IMR-90 (cell line): ENCODE results near the gene ANKK1. TPM values are rescaled to one million over a fixed set of nuclear protein-coding genes. Genes with fewer than 3 reads are reported as not detected.

Source experiments
- ATAC-seq: fragments of 200-7000 bp; cut with Tn5 transposase; 2 replicates; pipeline ENCODE4 v1.9.1; 2020; ENCODE audit warnings: low read depth, mild to moderate bottlenecking, moderate library complexity
- BruUV-seq: library from RNA; stranded (reverse); fragments of 400-500 nt; replicated peaks from 2 replicates; lab custom pipeline; 2021; lab: Mats Ljungman, UMichigan
- CTCF ChIA-PET: fragments of 300-600 bp; formaldehyde crosslinking; extraction: SDS; loops from one replicate; lab custom pipeline; 2021; ENCODE audit warnings: antibody characterized with exemption; lab: Yijun Ruan, JAX
- POLR2A ChIA-PET: fragments of 300-600 bp; sonication (Branson Sonifier 250); formaldehyde crosslinking; loops from one replicate; lab custom pipeline; 2022; ENCODE audit warnings: antibody characterized with exemption; ENCODE audit not compliant: unreplicated experiment; lab: Charles Lee
- DNase-seq: peaks from one replicate; pipeline ENCODE4 v3.0.0; 2013
- H2AFZ ChIP-seq: replicated peaks from 2 replicates; pipeline ENCODE3; 2013; ENCODE audit warnings: low read length, mild to moderate bottlenecking; ENCODE audit not compliant: poor library complexity
- H2AK5ac ChIP-seq: 2 replicates; pipeline ENCODE4 v1.6.1; 2013; ENCODE audit warnings: low read depth, low read length, inconsistent platforms
- H2AK9ac ChIP-seq: replicated peaks from 2 replicates; pipeline ENCODE3; 2013; ENCODE audit warnings: mild to moderate bottlenecking, low read depth, low read length, moderate library complexity; ENCODE audit not compliant: poor library complexity
- H2BK120ac ChIP-seq: 2 replicates; pipeline ENCODE4 v1.6.1; 2013; ENCODE audit warnings: low read depth, low read length, inconsistent platforms
- H2BK15ac ChIP-seq: 3 replicates; pipeline ENCODE4 v1.6.1; 2013; ENCODE audit warnings: low read depth, low read length, inconsistent platforms
- H2BK20ac ChIP-seq: 2 replicates; pipeline ENCODE4 v1.6.1; 2013; ENCODE audit warnings: low read depth, mild to moderate bottlenecking, inconsistent platforms, low read length, moderate library complexity
- H2BK5ac ChIP-seq: 2 replicates; pipeline ENCODE4 v1.6.1; 2013; ENCODE audit warnings: mild to moderate bottlenecking, low read depth, low read length, inconsistent platforms; ENCODE audit not compliant: poor library complexity, severe bottlenecking
- H3K14ac ChIP-seq: replicated peaks from 2 replicates; pipeline ENCODE4 v1.6.1; 2013; ENCODE audit warnings: low read depth, low read length, inconsistent platforms
- H3K18ac ChIP-seq: 2 replicates; pipeline ENCODE4 v1.6.1; 2013; ENCODE audit warnings: low read depth, low read length, control low read depth
- H3K23ac ChIP-seq: 2 replicates; pipeline ENCODE4 v1.6.1; 2013; ENCODE audit warnings: low read depth, low read length, inconsistent platforms
- H3K27ac ChIP-seq: 2 replicates; pipeline ENCODE4 v1.5.1; 2013; ENCODE audit warnings: mild to moderate bottlenecking, control low read depth, low read length; ENCODE audit not compliant: insufficient read depth
- H3K27me3 ChIP-seq: 2 replicates; pipeline ENCODE4 v1.6.1; 2013; ENCODE audit warnings: low read length; ENCODE audit not compliant: control insufficient read depth, insufficient read depth
- H3K36me3 ChIP-seq: 2 replicates; pipeline ENCODE4 v1.6.1; 2013; ENCODE audit warnings: low read length, mixed read lengths; ENCODE audit not compliant: control insufficient read depth, insufficient read depth
- H3K4ac ChIP-seq: 2 replicates; pipeline ENCODE4 v1.6.1; 2013; ENCODE audit warnings: low read depth, low read length, inconsistent platforms
- H3K4me1 ChIP-seq: 2 replicates; pipeline ENCODE4 v1.6.1; 2013; ENCODE audit warnings: low read length, mixed read lengths; ENCODE audit not compliant: control insufficient read depth, insufficient read depth
- H3K4me2 ChIP-seq: 2 replicates; pipeline ENCODE4 v1.6.1; 2013; ENCODE audit warnings: low read depth, mild to moderate bottlenecking, control low read depth, low read length, moderate library complexity
- H3K4me3 ChIP-seq: 2 replicates; pipeline ENCODE4 v1.5.1; 2013; ENCODE audit warnings: low read depth, mild to moderate bottlenecking, control low read depth, low read length, moderate library complexity; ENCODE audit not compliant: insufficient read depth
- H3K56ac ChIP-seq: 2 replicates; pipeline ENCODE4 v1.6.1; 2013; ENCODE audit warnings: low read length, inconsistent platforms; ENCODE audit not compliant: insufficient read depth; ENCODE audit errors: extremely low read depth
- H3K79me1 ChIP-seq, 2 experiments: 2 replicates each; pipeline ENCODE4 v1.6.1; 2013; ENCODE audit warnings: low read length in 2 of 2, inconsistent platforms in 1 of 2, low read depth in 1 of 2
- H3K9ac ChIP-seq: 2 replicates; pipeline ENCODE4 v1.6.1; 2013; ENCODE audit warnings: low read depth, low read length, control low read depth
- H3K9me1 ChIP-seq: 2 replicates; pipeline ENCODE4 v1.6.1; 2013; ENCODE audit warnings: low read length, inconsistent platforms; ENCODE audit not compliant: insufficient read depth
- H3K9me3 ChIP-seq: 2 replicates; pipeline ENCODE4 v1.6.1; 2013; ENCODE audit warnings: low read length; ENCODE audit not compliant: control insufficient read depth, insufficient read depth
- H4K20me1 ChIP-seq: 2 replicates; pipeline ENCODE4 v1.6.1; 2013; ENCODE audit warnings: low read length, inconsistent platforms; ENCODE audit not compliant: insufficient read depth
- H4K5ac ChIP-seq: 2 replicates; pipeline ENCODE4 v1.6.1; 2013; ENCODE audit warnings: mild to moderate bottlenecking, low read depth, low read length, control low read depth
- H4K8ac ChIP-seq, 2 experiments: 2 replicates each; pipeline ENCODE4 v1.6.1; 2013; ENCODE audit warnings: low read depth in 2 of 2, low read length in 2 of 2, control low read depth in 1 of 2, inconsistent platforms in 1 of 2
- H4K91ac ChIP-seq: 2 replicates; pipeline ENCODE4 v1.6.1; 2013; ENCODE audit warnings: low read depth, low read length, inconsistent platforms; ENCODE audit not compliant: insufficient read depth
- BHLHE40 ChIP-seq: fragments of 150-350 bp; IDR thresholded peaks from 2 replicates; pipeline ENCODE4 v1.6.1; 2016; ENCODE audit warnings: mild to moderate bottlenecking, low read depth, low read length
- CEBPB ChIP-seq: IDR thresholded peaks from 2 replicates; pipeline ENCODE4 v1.6.1; 2012; ENCODE audit warnings: low read depth, low read length, improper control_type of control experiment
- CHD1 ChIP-seq: IDR thresholded peaks from 2 replicates; pipeline ENCODE4 v1.6.1; 2012; ENCODE audit warnings: low read depth, low read length, improper control_type of control experiment
- FOS ChIP-seq: fragments of 150-350 bp; IDR thresholded peaks from 2 replicates; pipeline ENCODE4 v1.6.1; 2016; ENCODE audit warnings: low read depth, low read length
- MAFK ChIP-seq: IDR thresholded peaks from 2 replicates; pipeline ENCODE4 v1.6.1; 2012; ENCODE audit warnings: low read depth, low read length, improper control_type of control experiment
- MAZ ChIP-seq: IDR thresholded peaks from 2 replicates; pipeline ENCODE4 v1.6.1; 2012; ENCODE audit warnings: low read depth, mild to moderate bottlenecking, low read length, improper control_type of control experiment, moderate library complexity, borderline replicate concordance
- MXI1 ChIP-seq: IDR thresholded peaks from 2 replicates; pipeline ENCODE4 v1.6.1; 2012; ENCODE audit warnings: low read depth, mild to moderate bottlenecking, low read length, moderate library complexity, borderline replicate concordance
- NFE2L2 ChIP-seq: fragments of 150-350 bp; IDR thresholded peaks from 2 replicates; pipeline ENCODE4 v1.6.1; 2016; ENCODE audit warnings: low read depth, mild to moderate bottlenecking, low read length
- POLR2A ChIP-seq: IDR thresholded peaks from 2 replicates; pipeline ENCODE4 v1.6.1; 2012; ENCODE audit warnings: mild to moderate bottlenecking, low read depth, low read length
- RAD21 ChIP-seq: IDR thresholded peaks from 2 replicates; pipeline ENCODE4 v1.6.1; 2012; ENCODE audit warnings: low read length, improper control_type of control experiment
- RCOR1 ChIP-seq: IDR thresholded peaks from 2 replicates; pipeline ENCODE4 v1.6.1; 2012; ENCODE audit warnings: mild to moderate bottlenecking, low read length, improper control_type of control experiment; ENCODE audit not compliant: insufficient replicate concordance
- SMC3 ChIP-seq: fragments of 150-350 bp; IDR thresholded peaks from 2 replicates; pipeline ENCODE4 v1.6.1; 2016; ENCODE audit warnings: low read depth, mild to moderate bottlenecking, antibody characterized with exemption, low read length, moderate library complexity
- WGBS, 2 experiments: methylation state at CpG; one replicate each; pipeline versions ENCODE4 v1.1.5 to v1.1.7; 2013; ENCODE audit warnings: missing lambda C conversion rate in 2 of 2; ENCODE audit not compliant: insufficient read length in 1 of 2; ENCODE audit errors: extremely low coverage in 2 of 2; 5-methylcytosine and 5-hydroxymethylcytosine counted together
- dilution Hi-C: fragments of 300-500 bp; cut with HindIII; formaldehyde crosslinking; loops from one replicate; pipeline ENCODE4 v1.14.3; 2018; ENCODE audit warnings: low sequenced_read_pairs; ENCODE audit not compliant: unreplicated experiment
- in situ Hi-C: fragments of 300-500 bp; cut with MboI; formaldehyde crosslinking; loops from 3 replicates; pipeline ENCODE4 v1.14.3; 2019; ENCODE audit warnings: low sequenced_read_pairs, inconsistent platforms, mixed read lengths
- intact Hi-C: fragments of 100-400 bp; cut with micrococcal nuclease; formaldehyde crosslinking; loops from 2 replicates; pipeline ENCODE4 v1.10.0; 2022
- polyA plus RNA-seq, 3 experiments: library from polyadenylated mRNA; depleted of rRNA; stranded (reverse); fragments of >200 nt; gene quantifications; 2 replicates each; pipeline ENCODE4 v1.2.3, GENCODE V29; 2012; ENCODE audit warnings: low replicate concordance in 1 of 3
- total RNA-seq: library from RNA; depleted of rRNA; stranded (reverse); fragments of >200 nt; gene quantifications from 2 replicates; pipeline ENCODE4 v1.2.3, GENCODE V29; 2012
- TF ChIP-seq, protein P1 (sequence below): conservative IDR thresholded peaks from 2 replicates; pipeline ENCODE4 v1.5.1; 2012; ENCODE audit warnings: mild to moderate bottlenecking, low read depth, low read length, improper control_type of control experiment
- TF ChIP-seq, protein P2 (sequence below): fragments of 150-350 bp; IDR thresholded peaks from 2 replicates; pipeline ENCODE4 v1.6.1; 2017; ENCODE audit warnings: mild to moderate bottlenecking, antibody characterized with exemption, low read length, low read depth
- TF ChIP-seq, protein P3 (sequence below): fragments of 150-350 bp; IDR thresholded peaks from 2 replicates; pipeline ENCODE4 v1.6.1; 2016; ENCODE audit warnings: low read depth, mild to moderate bottlenecking, low read length, moderate library complexity, borderline replicate concordance

ANKK1 gene
- total and polyA plus RNA-seq, 2 of the 4 experiments (the other 2 are of a cell fraction) = not detected

DNA sequence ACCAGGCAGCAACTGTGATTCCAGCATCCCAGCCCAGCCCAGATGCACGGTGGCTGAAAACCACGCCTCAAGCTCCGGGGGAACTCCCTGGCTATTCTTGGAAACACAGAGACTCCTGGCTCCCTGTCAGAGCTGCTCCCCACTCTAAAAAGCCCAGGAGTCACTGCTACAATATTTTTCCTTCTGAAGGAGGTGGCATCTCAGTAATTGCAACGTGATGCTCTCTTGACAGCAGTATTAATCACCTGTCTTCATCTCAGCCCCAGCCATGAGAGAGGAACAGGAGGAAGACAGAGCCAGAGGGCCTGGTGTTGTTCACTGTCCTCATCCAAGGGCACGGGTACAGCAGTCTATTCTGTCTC lies 60.7 kb downstream of the ANKK1 start:
- in situ Hi-C loops = no loop called here
- BruUV-seq = no TSS peak

More for the DNA sequence above, 60.7 kb downstream of the ANKK1 start:
- H2AK9ac ChIP-seq = no peak overlapping the region
- no peak overlapping the region for H4K8ac ChIP-seq
- H3K36me3 ChIP-seq = no peaks in the 10 kb centered on the region
- H4K5ac ChIP-seq = no peak overlapping the region
- no peaks in the 10 kb centered on the region for H4K20me1 ChIP-seq
- H2AFZ ChIP-seq = no peak overlapping the region
- no peak overlapping the region for H2BK120ac ChIP-seq
- no peak overlapping the region for H3K4me2 ChIP-seq
- H3K23ac ChIP-seq = no peak overlapping the region
- H3K56ac ChIP-seq = no peak overlapping the region
- H3K4me1 ChIP-seq = no peaks in the 10 kb centered on the region
- TF ChIP-seq MAFK (no peak), CHD1 (no peak), POLR2A (no peak), RCOR1 (no peak), BHLHE40 (no peak), MXI1 (no peak), FOS (no peak), NFE2L2 (no peak), CEBPB (no peak), MAZ (no peak), RAD21 (no peak), SMC3 (no peak)
- TF ChIP-seq, protein P1, sequence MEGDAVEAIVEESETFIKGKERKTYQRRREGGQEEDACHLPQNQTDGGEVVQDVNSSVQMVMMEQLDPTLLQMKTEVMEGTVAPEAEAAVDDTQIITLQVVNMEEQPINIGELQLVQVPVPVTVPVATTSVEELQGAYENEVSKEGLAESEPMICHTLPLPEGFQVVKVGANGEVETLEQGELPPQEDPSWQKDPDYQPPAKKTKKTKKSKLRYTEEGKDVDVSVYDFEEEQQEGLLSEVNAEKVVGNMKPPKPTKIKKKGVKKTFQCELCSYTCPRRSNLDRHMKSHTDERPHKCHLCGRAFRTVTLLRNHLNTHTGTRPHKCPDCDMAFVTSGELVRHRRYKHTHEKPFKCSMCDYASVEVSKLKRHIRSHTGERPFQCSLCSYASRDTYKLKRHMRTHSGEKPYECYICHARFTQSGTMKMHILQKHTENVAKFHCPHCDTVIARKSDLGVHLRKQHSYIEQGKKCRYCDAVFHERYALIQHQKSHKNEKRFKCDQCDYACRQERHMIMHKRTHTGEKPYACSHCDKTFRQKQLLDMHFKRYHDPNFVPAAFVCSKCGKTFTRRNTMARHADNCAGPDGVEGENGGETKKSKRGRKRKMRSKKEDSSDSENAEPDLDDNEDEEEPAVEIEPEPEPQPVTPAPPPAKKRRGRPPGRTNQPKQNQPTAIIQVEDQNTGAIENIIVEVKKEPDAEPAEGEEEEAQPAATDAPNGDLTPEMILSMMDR = no peak
- TF ChIP-seq, protein P2, sequence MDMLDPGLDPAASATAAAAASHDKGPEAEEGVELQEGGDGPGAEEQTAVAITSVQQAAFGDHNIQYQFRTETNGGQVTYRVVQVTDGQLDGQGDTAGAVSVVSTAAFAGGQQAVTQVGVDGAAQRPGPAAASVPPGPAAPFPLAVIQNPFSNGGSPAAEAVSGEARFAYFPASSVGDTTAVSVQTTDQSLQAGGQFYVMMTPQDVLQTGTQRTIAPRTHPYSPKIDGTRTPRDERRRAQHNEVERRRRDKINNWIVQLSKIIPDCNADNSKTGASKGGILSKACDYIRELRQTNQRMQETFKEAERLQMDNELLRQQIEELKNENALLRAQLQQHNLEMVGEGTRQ = no peak
- TF ChIP-seq, protein P3, sequence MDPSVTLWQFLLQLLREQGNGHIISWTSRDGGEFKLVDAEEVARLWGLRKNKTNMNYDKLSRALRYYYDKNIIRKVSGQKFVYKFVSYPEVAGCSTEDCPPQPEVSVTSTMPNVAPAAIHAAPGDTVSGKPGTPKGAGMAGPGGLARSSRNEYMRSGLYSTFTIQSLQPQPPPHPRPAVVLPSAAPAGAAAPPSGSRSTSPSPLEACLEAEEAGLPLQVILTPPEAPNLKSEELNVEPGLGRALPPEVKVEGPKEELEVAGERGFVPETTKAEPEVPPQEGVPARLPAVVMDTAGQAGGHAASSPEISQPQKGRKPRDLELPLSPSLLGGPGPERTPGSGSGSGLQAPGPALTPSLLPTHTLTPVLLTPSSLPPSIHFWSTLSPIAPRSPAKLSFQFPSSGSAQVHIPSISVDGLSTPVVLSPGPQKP = no peak
- dilution Hi-C loops = no loop called here
- no peak overlapping the region for H2BK20ac ChIP-seq
- no peak overlapping the region for H2AK5ac ChIP-seq
- no CpG with 5 or more reads among the region's 5 CpGs for WGBS, 2 experiments
- H2BK15ac ChIP-seq = no peak overlapping the region
- H3K18ac ChIP-seq = no peak overlapping the region
- no peaks in the 10 kb centered on the region for H3K79me1 ChIP-seq
- ChIA-PET POLR2A (no interaction called here), CTCF (no interaction called here)
- 0 out of 2 replicates have a peak, but pooled peaks cover 2% of the 10 kb centered on the region for H3K9me1 ChIP-seq
- H2BK5ac ChIP-seq = no peak overlapping the region
- H3K9ac ChIP-seq = no peak overlapping the region
- ATAC-seq (no peak), DNase-seq (no peak)
- H3K14ac ChIP-seq = no peak overlapping the region
- intact Hi-C loops = no loop called here
- H4K91ac ChIP-seq = no peak overlapping the region
- no peak overlapping the region for H3K4ac ChIP-seq
- no peaks in the 10 kb centered on the region for H3K9me3 ChIP-seq
- H3K27ac ChIP-seq = no peak overlapping the region
- H3K27me3 ChIP-seq = peaks cover 2% of the 10 kb centered on the region; the same call in 1 of the 2 replicates
- H3K4me3 ChIP-seq = no peak overlapping the region
